ENCODE results near the gene DOK4. TPM values are rescaled to one million over a fixed set of nuclear protein-coding genes. Genes with fewer than 3 reads are reported as not detected.

DOK4 gene
- total RNA-seq, 1 donor from 2014 or later = 23.2 TPM

- no peak for DNase-seq (ENCODE audit: low read depth)
- H3K36me3 ChIP-seq (ENCODE audit: control insufficient read depth, insufficient read depth, low read length) = peaks cover 2% of the 10 kb centered on the region
- H3K27me3 ChIP-seq (ENCODE audit: control insufficient read depth, insufficient read depth, low read length) = no peaks in the 10 kb centered on the region
- TF ChIP-seq CTCF (IDR thresholded peaks at IDR 0.05; ENCODE audit: insufficient read depth, low read length, poor library complexity, severe bottlenecking) = no peak
- no peak overlapping the region for H3K4me3 ChIP-seq (ENCODE audit: low read depth, low read length)
Measured at GRCh38 chr16:57432505-57432904, 53.8 kb downstream of the DOK4 start.

GRCh38 chr16:57430955-57431354, 55.3 kb downstream of the DOK4 start:
- Histone ChIP-seq H3K36me3 (ENCODE audit: control insufficient read depth, insufficient read depth, low read length) (peaks cover 2% of the 10 kb centered on the region), H3K4me3 (ENCODE audit: low read depth, low read length) (no peak overlapping the region), H3K27me3 (ENCODE audit: control insufficient read depth, insufficient read depth, low read length) (no peaks in the 10 kb centered on the region)
- no peak for TF ChIP-seq CTCF (IDR thresholded peaks at IDR 0.05; ENCODE audit: insufficient read depth, low read length, poor library complexity, severe bottlenecking)
- DNase-seq (ENCODE audit: low read depth) = no peak

- Histone ChIP-seq H3K4me3 (ENCODE audit: low read depth, low read length) (no peak overlapping the region), H3K36me3 (ENCODE audit: control insufficient read depth, insufficient read depth, low read length) (peaks cover 2% of the 10 kb centered on the region), H3K27me3 (ENCODE audit: control insufficient read depth, insufficient read depth, low read length) (no peaks in the 10 kb centered on the region)
- no peak for DNase-seq (ENCODE audit: low read depth)
- TF ChIP-seq CTCF (IDR thresholded peaks at IDR 0.05; ENCODE audit: insufficient read depth, low read length, poor library complexity, severe bottlenecking) = no peak
Measured at GRCh38 chr16:57427824-57428223, 58.5 kb downstream of the DOK4 start.

- no peaks in the 10 kb centered on the region for H3K27me3 ChIP-seq (ENCODE audit: control insufficient read depth, insufficient read depth, low read length)
- no peak overlapping the region for H3K4me3 ChIP-seq (ENCODE audit: low read depth, low read length)
- peaks cover 2% of the 10 kb centered on the region for H3K36me3 ChIP-seq (ENCODE audit: control insufficient read depth, insufficient read depth, low read length)
- DNase-seq (ENCODE audit: low read depth) = no peak
- TF ChIP-seq CTCF (IDR thresholded peaks at IDR 0.05; ENCODE audit: insufficient read depth, low read length, poor library complexity, severe bottlenecking) = no peak
Measured at GRCh38 chr16:57427307-57427706, 59.0 kb downstream of the DOK4 start.

GRCh38 chr16:57426356-57426755, 59.9 kb downstream of the DOK4 start:
- Histone ChIP-seq H3K4me3 (ENCODE audit: low read depth, low read length) (no peak overlapping the region), H3K36me3 (ENCODE audit: control insufficient read depth, insufficient read depth, low read length) (peaks cover 2% of the 10 kb centered on the region), H3K27me3 (ENCODE audit: control insufficient read depth, insufficient read depth, low read length) (no peaks in the 10 kb centered on the region)
- TF ChIP-seq CTCF (IDR thresholded peaks at IDR 0.05; ENCODE audit: insufficient read depth, low read length, poor library complexity, severe bottlenecking) = no peak
- DNase-seq (ENCODE audit: low read depth) = no peak

- Histone ChIP-seq H3K27me3 (ENCODE audit: control insufficient read depth, insufficient read depth, low read length) (no peaks in the 10 kb centered on the region), H3K36me3 (ENCODE audit: control insufficient read depth, insufficient read depth, low read length) (no peaks in the 10 kb centered on the region)
- no peak for TF ChIP-seq CTCF (IDR thresholded peaks at IDR 0.05; ENCODE audit: insufficient read depth, low read length, poor library complexity, severe bottlenecking)
Measured at GRCh38 chr16:57424583-57424982, 61.7 kb downstream of the DOK4 start.

More at GRCh38 chr16:57424583-57424982, 61.7 kb downstream of the DOK4 start:
- DNase-seq (ENCODE audit: low read depth) = no peak
- no peak overlapping the region for H3K4me3 ChIP-seq (ENCODE audit: low read depth, low read length)

All from kidney epithelial cell (primary cell).